PC-3 (cell line): Measurements from ENCODE around the gene SULT1C4. TPM values are rescaled to one million over a fixed set of nuclear protein-coding genes. Genes with fewer than 3 reads are reported as not detected.

Source experiments
- ATAC-seq: fragments of 200-7000 bp; cut with Tn5 transposase; 2 replicates; pipeline ENCODE4 v1.9.1; 2020; ENCODE audit warnings: mild to moderate bottlenecking, moderate library complexity
- BruUV-seq: library from RNA; stranded (reverse); fragments of 400-500 nt; replicated peaks from 2 replicates; lab custom pipeline; 2021; lab: Mats Ljungman, UMichigan
- CTCF ChIA-PET: fragments of 300-600 bp; sonication (Branson Sonifier 250); formaldehyde crosslinking; loops from one replicate; lab custom pipeline; 2022; ENCODE audit warnings: antibody characterized with exemption; lab: Charles Lee
- POLR2A ChIA-PET: fragments of 300-600 bp; sonication (Branson Sonifier 250); formaldehyde crosslinking; loops from one replicate; lab custom pipeline; 2022; ENCODE audit warnings: antibody characterized with exemption; ENCODE audit not compliant: unreplicated experiment; lab: Charles Lee
- DNase-seq: peaks from one replicate; pipeline ENCODE4 v3.0.0-alpha.2; 2015
- H2AFZ ChIP-seq: fragments of 300-600 bp; sonication (generic); 2 replicates; pipeline ENCODE4 v1.6.0; 2016; ENCODE audit warnings: antibody characterized with exemption, low read length
- H3F3A ChIP-seq: fragments of 300-600 bp; sonication (generic); one replicate; pipeline ENCODE4 v1.6.0; 2017; ENCODE audit warnings: antibody characterized with exemption, low read length, control low read depth, mild to moderate bottlenecking; ENCODE audit not compliant: unreplicated experiment
- H3K27ac ChIP-seq: fragments of 300-600 bp; sonication (generic); 2 replicates; pipeline ENCODE4 v1.5.1; 2016; ENCODE audit warnings: mild to moderate bottlenecking, low read length
- H3K27me3 ChIP-seq: fragments of 300-600 bp; sonication (generic); 2 replicates; pipeline ENCODE4 v1.6.1; 2016; ENCODE audit warnings: low read length, mixed read lengths
- H3K36me3 ChIP-seq: fragments of 300-600 bp; sonication (generic); 2 replicates; pipeline ENCODE4 v1.6.1; 2016; ENCODE audit warnings: low read depth, mixed run types, low read length, mixed read lengths
- H3K4me1 ChIP-seq: fragments of 300-600 bp; sonication (generic); 2 replicates; pipeline ENCODE4 v1.5.1; 2016; ENCODE audit warnings: low read length; ENCODE audit not compliant: insufficient read depth
- H3K4me2 ChIP-seq: fragments of 300-600 bp; sonication (generic); 2 replicates; pipeline ENCODE4 v1.6.0; 2016; ENCODE audit warnings: low read length
- H3K4me3 ChIP-seq: fragments of 300-600 bp; sonication (generic); 2 replicates; pipeline ENCODE4 v1.5.1; 2016; ENCODE audit warnings: mild to moderate bottlenecking, low read length, mixed read lengths
- H3K79me2 ChIP-seq: fragments of 300-600 bp; sonication (generic); 2 replicates; pipeline ENCODE4 v1.6.1; 2017; ENCODE audit warnings: low read length, mixed read lengths
- H3K9ac ChIP-seq: fragments of 300-600 bp; sonication (generic); 2 replicates; pipeline ENCODE4 v1.6.0; 2016; ENCODE audit warnings: mild to moderate bottlenecking, low read length
- H3K9me2 ChIP-seq: fragments of 300-600 bp; sonication (generic); replicated peaks from 2 replicates; pipeline ENCODE4 v1.6.1; 2016; ENCODE audit warnings: mixed run types, low read length, mixed read lengths
- H3K9me3 ChIP-seq: fragments of 300-600 bp; sonication (generic); 2 replicates; pipeline ENCODE4 v1.6.1; 2016; ENCODE audit warnings: low read length, mixed read lengths
- H4K20me1 ChIP-seq: fragments of 300-600 bp; sonication (generic); 2 replicates; pipeline ENCODE4 v1.6.1; 2016; ENCODE audit warnings: low read length, mixed read lengths
- CTCF ChIP-seq: fragments of 300-600 bp; sonication (generic); conservative IDR thresholded peaks from 2 replicates; pipeline ENCODE4 v1.5.1; 2017; ENCODE audit warnings: antibody characterized with exemption, low read depth, mild to moderate bottlenecking, low read length
- EZH2 ChIP-seq: fragments of 300-600 bp; sonication (generic); IDR thresholded peaks from one replicate; pipeline ENCODE4 v1.6.1; 2017; ENCODE audit warnings: antibody characterized with exemption, mild to moderate bottlenecking, low read length; ENCODE audit not compliant: unreplicated experiment
- EZH2phosphoT487 ChIP-seq: fragments of 300-600 bp; sonication (generic); IDR thresholded peaks from 2 replicates; pipeline ENCODE4 v1.6.1; 2018; ENCODE audit warnings: mild to moderate bottlenecking, antibody characterized with exemption, low read length, borderline replicate concordance
- intact Hi-C: fragments of 100-400 bp; cut with micrococcal nuclease; formaldehyde crosslinking; loops from 2 replicates; pipeline ENCODE4 v1.9.0; 2023
- total RNA-seq: library from RNA; depleted of rRNA; stranded (reverse); fragments of >200 nt; gene quantifications from 2 replicates; pipeline ENCODE4 v1.2.3, GENCODE V29; 2014

The SULT1C4 gene
- total RNA-seq, 1 experiment from 2014 or later, result not detected

GRCh38 chr2:108385411-108386071 is 7.8 kb downstream of the SULT1C4 start:
- intact Hi-C loops, result no loop called here

GRCh38 chr2:108388045-108388444 is 10.3 kb downstream of the SULT1C4 start:
- DNase-seq (no peak), ATAC-seq (no peak)
- no peaks in the 10 kb centered on the region for H3F3A ChIP-seq
- ChIA-PET POLR2A (no interaction called here), CTCF (no interaction called here)
- H3K9ac ChIP-seq, result no peak overlapping the region
- H3K4me1 ChIP-seq, result no peaks in the 10 kb centered on the region
- H3K9me2 ChIP-seq, result no peaks in the 10 kb centered on the region
- H4K20me1 ChIP-seq, result no peaks in the 10 kb centered on the region
- TF ChIP-seq EZH2phosphoT487 (no peak), EZH2 (no peak), CTCF (no peak)
- no peaks in the 10 kb centered on the region for H3K27me3 ChIP-seq
- no TSS peak for BruUV-seq
- no peak overlapping the region for H3K4me3 ChIP-seq
- intact Hi-C loops, result no loop called here
- no peak overlapping the region for H3K27ac ChIP-seq
- no peak overlapping the region for H2AFZ ChIP-seq
- no peak overlapping the region for H3K4me2 ChIP-seq
- no peaks in the 10 kb centered on the region for H3K79me2 ChIP-seq
- H3K36me3 ChIP-seq, result no peaks in the 10 kb centered on the region
- peaks cover 3% of the 10 kb centered on the region; the same call in 1 of the 2 replicates for H3K9me3 ChIP-seq

More at GRCh38 chr2:108385411-108386071, 7.8 kb downstream of the SULT1C4 start:
- Histone ChIP-seq H3F3A (no peaks in the 10 kb centered on the region), H3K4me2 (no peak overlapping the region), H3K27ac (no peak overlapping the region), H3K9ac (no peak overlapping the region), H3K36me3 (no peaks in the 10 kb centered on the region), H4K20me1 (no peaks in the 10 kb centered on the region), H3K4me1 (0 out of 2 replicates have a peak, but pooled peaks cover 4% of the 10 kb centered on the region), H3K9me2 (0 out of 2 replicates have a peak, but pooled peaks cover 3% of the 10 kb centered on the region), H2AFZ (no peak overlapping the region), H3K9me3 (no peaks in the 10 kb centered on the region), H3K4me3 (no peak overlapping the region), H3K79me2 (no peaks in the 10 kb centered on the region), H3K27me3 (no peaks in the 10 kb centered on the region)
- POLR2A ChIA-PET, result no interaction called here
- no peak for DNase-seq
- no peak for ATAC-seq
- TF ChIP-seq EZH2phosphoT487, result no peak
- CTCF ChIA-PET, result no interaction called here
- no TSS peak for BruUV-seq

GRCh38 chr2:108390340-108390739 is 12.6 kb downstream of the SULT1C4 start:
- ChIA-PET CTCF (no interaction called here), POLR2A (no interaction called here)

More at GRCh38 chr2:108390340-108390739, 12.6 kb downstream of the SULT1C4 start:
- no peaks in the 10 kb centered on the region for H4K20me1 ChIP-seq
- no peaks in the 10 kb centered on the region for H3K79me2 ChIP-seq
- peaks cover 4% of the 10 kb centered on the region; the same call in 1 of the 2 replicates for H3K9me3 ChIP-seq
- no peaks in the 10 kb centered on the region for H3K9me2 ChIP-seq
- ATAC-seq (no peak), DNase-seq (no peak)
- no peaks in the 10 kb centered on the region for H3K27me3 ChIP-seq
- H3K4me3 ChIP-seq, result no peak overlapping the region
- intact Hi-C loops, result no loop called here
- H2AFZ ChIP-seq, result no peak overlapping the region
- TF ChIP-seq EZH2phosphoT487, result no peak
- TF ChIP-seq CTCF, result no peak
- H3K9ac ChIP-seq, result no peak overlapping the region
- H3K4me1 ChIP-seq, result no peaks in the 10 kb centered on the region
- no peaks in the 10 kb centered on the region for H3K36me3 ChIP-seq
- no peaks in the 10 kb centered on the region for H3F3A ChIP-seq
- BruUV-seq, result no TSS peak
- H3K27ac ChIP-seq, result no peak overlapping the region
- H3K4me2 ChIP-seq, result no peak overlapping the region
